GM18909 (cell line): ENCODE measurements around the gene ZBTB2.

ENCODE experiments used
- ATAC-seq: cut with Tn5 transposase; IDR thresholded peaks from one replicate; pipeline ENCODE4 v1.9.1; 2021; ENCODE audit warnings: mild to moderate bottlenecking; ENCODE audit not compliant: unreplicated experiment, poor library complexity

The ZBTB2 gene, protein sequence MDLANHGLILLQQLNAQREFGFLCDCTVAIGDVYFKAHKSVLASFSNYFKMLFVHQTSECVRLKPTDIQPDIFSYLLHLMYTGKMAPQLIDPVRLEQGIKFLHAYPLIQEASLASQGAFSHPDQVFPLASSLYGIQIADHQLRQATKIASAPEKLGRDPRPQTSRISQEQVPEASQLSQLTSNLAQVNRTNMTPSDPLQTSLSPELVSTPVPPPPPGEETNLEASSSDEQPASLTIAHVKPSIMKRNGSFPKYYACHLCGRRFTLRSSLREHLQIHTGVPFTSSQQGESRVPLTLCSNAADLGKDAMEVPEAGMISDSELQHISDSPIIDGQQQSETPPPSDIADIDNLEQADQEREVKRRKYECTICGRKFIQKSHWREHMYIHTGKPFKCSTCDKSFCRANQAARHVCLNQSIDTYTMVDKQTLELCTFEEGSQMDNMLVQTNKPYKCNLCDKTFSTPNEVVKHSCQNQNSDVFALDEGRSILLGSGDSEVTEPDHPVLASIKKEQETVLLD

GRCh38 chr6:151391471-151392413 is at the start of gene ZBTB2:
Gene ZBTB2 (minus strand): TSS chr6:151391559. CDS start chr6:151373637, 17,922 bp downstream.
- ATAC-seq, result peak; percentile 12

- peak; percentile 48 for ATAC-seq
Observed at GRCh38 chr6:151440930-151441329, 49.6 kb upstream of the ZBTB2 start.

DNA sequence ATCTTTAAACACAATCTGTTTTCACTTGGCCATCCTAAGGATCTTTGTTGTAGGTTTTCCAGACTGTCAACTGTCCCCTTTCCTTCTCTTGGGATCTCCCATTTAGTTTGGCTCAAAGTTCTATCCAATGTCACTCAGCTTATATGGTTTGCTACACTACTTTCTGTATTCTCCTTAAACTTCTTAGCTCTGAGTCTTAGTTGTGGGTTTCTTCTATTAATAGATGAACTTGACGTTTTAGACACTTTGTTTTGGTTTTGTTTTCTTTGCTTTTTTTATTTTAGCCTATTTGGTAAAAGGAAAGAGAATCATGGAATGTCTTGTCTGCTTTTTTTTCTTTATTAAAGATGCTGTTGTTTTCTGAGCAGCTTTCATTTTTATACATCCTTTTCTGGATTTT is 49.1 kb upstream of the ZBTB2 start:
- peak; percentile 58 for ATAC-seq

GRCh38 chr6:151437401-151437800 is 46.0 kb upstream of the ZBTB2 start:
- ATAC-seq, result no peak

- ATAC-seq, result no peak
Observed at GRCh38 chr6:151436802-151437201, 45.4 kb upstream of the ZBTB2 start.

- no peak for ATAC-seq
Observed at GRCh38 chr6:151436300-151436699, 44.9 kb upstream of the ZBTB2 start.

GRCh38 chr6:151434369-151434768 is 43.0 kb upstream of the ZBTB2 start:
- peak; percentile 56 for ATAC-seq

DNA sequence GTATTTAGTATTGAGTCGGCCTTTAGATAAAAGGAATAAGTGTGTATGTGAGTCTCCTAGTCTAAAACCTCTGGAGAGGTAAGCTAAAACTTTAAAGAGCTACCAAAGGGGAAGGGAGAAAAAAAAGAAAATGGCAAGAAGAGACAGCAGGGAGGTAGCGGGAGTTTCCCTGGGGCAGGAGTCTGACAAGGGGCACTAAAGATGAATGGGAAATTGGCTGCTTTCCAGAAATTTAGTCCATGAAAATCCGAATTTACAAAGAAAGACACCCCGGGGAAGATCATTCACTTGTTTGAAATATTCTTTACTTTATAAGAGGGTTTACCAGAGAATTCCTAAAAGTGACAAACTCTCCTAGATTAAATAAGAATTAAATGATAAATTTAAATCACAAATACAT is 41.3 kb upstream of the ZBTB2 start:
- no peak for ATAC-seq

DNA sequence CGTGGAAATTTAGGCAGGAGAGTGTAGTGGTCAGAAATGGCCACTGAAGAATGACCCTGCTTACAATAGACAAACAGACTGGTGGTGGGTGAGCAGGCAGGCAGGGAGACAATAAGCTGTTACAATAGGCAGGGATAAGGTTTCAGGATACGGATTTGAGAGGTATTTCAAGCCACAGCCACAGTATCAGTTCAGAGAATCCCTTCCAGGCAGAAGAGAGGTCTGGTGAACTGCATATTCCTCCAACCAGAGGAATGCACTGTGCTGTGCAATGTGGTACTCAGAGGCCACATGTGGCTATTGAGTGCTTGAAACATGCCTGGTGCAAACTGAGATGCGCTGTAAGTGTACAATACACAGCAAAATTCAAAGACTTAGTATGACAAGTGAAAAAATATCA is 40.0 kb upstream of the ZBTB2 start:
- no peak for ATAC-seq

- no peak for ATAC-seq
Observed at GRCh38 chr6:151430886-151431285, 39.5 kb upstream of the ZBTB2 start.

DNA sequence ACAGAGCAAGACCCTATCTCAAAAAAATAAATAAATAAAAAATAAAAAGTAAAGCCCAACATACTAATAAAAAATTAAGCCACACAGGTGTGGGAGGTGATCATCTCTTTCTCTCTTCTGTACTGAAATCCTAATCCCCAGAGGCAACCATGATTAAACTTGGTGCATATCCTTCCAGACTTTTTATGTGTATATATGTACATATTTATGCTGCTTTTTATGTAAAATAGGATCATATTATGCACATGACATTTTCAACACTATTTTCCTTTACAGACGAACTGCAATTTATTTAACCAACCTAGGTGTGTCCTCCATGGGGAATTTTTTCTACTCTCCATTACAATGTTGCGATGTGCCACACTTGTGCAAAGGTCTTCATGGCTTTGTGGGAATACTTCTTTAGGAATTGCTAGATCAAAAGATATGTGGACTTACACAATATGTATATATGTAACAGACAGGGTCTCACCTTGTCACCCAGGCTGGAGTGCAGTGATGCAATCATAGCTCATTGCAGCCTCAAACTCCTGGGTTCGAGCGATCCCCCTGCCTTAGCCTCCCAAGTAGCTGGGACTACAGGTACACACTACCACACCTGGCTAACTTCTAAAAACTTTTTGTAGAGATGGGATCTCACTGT is 36.9 kb upstream of the ZBTB2 start:
- no peak for ATAC-seq

DNA sequence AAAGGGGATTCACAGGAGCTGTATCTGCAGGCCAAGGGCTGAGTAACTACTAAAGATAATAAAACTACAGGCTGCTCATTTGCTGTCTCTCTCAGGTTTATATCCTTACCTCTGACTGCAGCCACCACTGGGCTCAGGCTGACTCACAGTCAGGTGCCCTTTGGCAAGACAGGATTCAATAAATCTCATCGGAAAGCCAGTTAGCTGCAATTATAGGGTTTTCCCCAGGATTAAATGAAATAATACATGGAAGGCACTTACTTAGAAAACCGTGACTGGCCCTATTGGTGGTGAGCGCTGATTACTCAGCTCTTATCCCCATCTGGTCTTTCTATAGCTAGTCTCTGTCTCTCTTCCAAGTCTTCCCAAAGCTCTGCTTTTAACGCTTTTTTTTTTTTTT is 34.2 kb upstream of the ZBTB2 start:
- no peak for ATAC-seq

GRCh38 chr6:151422981-151423380 is 31.6 kb upstream of the ZBTB2 start:
- no peak for ATAC-seq

DNA sequence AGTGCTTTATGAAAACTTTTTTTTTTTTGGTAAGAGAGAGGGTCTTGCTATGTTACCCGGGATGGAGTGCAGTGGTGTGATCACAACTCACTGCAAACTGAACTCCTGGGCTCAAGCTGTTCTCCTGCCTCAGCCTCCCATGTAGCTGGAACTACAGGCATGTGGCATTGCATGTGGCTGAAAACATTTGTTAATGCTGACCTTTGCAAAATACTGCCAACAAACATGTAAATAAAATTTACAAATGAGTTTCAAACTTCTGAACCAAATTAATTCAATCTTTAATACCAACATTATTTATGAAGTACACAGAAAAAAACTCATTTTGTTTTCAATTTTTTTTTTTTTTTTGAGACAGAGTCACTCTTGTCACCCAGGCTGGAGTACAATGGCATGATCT is 26.1 kb upstream of the ZBTB2 start:
- no peak for ATAC-seq

DNA sequence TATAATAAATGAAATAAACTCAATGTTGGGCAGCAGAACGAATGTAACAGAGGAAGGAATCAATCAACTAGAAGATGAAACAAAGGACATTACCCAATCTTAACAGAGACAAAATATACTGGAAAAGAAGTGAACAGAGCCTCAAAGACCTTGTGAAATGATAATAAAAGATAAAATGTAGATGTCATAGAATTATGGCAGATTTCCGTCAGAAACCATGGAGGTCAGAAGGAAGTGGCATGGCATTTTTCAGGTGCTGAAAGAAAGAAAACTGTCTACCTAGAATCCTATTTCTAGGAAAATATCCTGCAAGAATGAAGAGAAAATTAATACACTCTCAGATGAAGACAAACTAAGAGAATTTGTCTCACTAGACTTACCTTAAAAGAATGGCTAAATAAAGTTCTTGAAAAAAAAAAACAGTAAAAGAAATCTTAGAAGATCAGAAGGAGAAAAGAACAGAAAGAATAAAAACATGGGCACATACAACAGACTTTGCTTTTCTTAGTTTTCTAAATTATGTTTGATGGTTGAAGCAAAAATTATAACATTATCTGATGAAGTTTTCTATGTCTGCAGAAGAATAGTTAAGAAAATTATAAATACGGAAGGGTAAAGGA is 23.4 kb upstream of the ZBTB2 start:
- ATAC-seq, result no peak

DNA sequence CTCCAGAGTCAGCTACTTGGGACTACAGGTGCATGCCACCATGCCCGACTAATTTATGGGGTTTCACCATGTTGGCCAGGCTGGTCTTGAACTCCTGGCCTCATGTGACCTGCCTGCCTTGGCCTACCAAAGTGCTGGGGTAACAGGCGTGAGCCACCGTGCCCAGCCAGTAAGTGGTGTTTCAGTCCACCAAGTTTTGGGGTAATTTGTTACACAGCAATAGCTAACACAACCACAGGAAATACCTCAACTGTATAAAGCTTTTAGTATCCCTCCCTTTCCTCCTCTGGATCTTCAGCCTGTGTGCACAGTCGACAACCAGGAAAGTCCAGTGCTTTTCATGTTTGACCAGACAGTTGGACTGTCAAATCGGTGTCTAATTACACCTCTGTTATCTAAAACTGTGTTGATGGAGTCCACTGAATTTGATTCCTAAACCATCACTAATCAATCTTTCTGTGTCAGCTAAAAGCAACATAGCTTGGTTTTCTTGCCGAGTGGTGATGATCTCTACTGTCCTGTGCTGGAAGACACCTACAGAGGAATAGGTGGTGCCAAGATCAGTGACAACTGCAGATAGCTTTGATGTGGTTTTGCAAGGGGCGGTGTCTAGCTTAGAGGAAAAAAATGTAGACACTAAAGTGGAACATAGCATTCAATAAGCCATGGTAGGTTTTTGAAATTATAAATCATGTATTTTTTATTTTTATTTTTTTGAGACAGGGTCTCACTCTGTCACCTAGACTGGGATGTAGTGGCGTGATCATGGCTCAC is 22.2 kb upstream of the ZBTB2 start:
- ATAC-seq, result no peak

- ATAC-seq, result no peak
Observed at GRCh38 chr6:151412909-151413308, 21.6 kb upstream of the ZBTB2 start.

DNA sequence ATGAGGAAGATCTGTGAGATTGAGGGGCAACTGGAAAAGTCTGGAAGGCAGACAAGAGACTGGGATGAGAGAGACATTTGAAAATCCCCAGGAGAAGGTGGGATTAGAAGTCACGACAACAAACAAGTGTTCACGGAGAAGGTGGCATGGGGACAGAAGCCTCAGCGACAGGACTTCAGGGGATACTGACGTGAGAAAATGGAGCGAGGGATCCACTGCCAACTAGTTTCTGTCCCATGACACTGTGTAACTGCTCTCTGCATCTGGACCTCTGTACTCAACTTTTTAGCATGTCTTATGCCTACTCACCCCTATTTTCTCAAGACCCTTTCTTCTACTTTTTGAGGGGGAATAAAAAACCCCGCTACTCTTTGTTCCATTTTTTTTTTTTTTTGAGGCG is 18.3 kb upstream of the ZBTB2 start:
- ATAC-seq, result no peak

DNA sequence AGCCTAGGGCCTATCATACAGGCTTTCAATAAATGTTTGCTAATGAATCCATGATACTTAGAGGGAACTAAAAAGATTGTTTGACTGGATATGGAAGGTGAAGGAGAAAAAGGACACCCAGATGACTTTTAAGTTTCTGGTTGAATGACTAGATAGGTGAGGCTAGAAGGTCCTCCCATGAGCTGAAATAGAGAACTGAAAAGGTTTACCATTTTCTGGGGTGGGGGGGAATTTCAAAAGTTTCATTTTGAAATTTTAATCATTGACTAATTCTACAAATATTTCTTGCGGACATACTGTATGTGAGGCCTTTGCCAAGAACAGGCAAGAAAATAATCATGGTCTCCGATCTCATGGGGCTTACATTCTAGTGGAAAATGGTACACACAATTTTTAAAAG is 17.9 kb upstream of the ZBTB2 start:
- peak; percentile 80 for ATAC-seq
